Esophagus squamous epithelium (tissue), 5 donors: ENCODE measurements around the gene EPHA2. TPM values are rescaled to one million over a fixed set of nuclear protein-coding genes. Genes with fewer than 3 reads are reported as not detected.

Source experiments
- DNase-seq: peaks from one replicate; lab custom pipeline; 2025; lab: John Stamatoyannopoulos, UW
- H3K27ac ChIP-seq, 4 donors: fragments of 200-600 bp; sonication (generic); one replicate each; pipeline ENCODE4 v1.5.1; 2016 to 2019; ENCODE audit warnings: mild to moderate bottlenecking in 1 of 4
- H3K27me3 ChIP-seq, 4 donors: fragments of 200-600 bp; sonication (generic); 1 replicate in 3 of 4; 2 replicates in 1 of 4; pipeline versions ENCODE4 v1.5.1 to v1.6.0; 2017 to 2021; ENCODE audit warnings: antibody characterized with exemption in 1 of 4
- H3K36me3 ChIP-seq, 3 donors: fragments of 200-600 bp; sonication (generic); one replicate each; pipeline ENCODE4 v1.5.1; 2016 to 2019
- H3K4me1 ChIP-seq, 3 donors: fragments of 200-600 bp; sonication (generic); one replicate each; pipeline ENCODE4 v1.5.1; 2017 to 2019
- H3K4me3 ChIP-seq, 4 donors: fragments of 200-600 bp; sonication (generic); 1 replicate in 3 of 4; 2 replicates in 1 of 4; pipeline ENCODE4 v1.5.1; 2016 to 2019; ENCODE audit warnings: mild to moderate bottlenecking in 2 of 4, moderate library complexity in 1 of 4
- H3K9me3 ChIP-seq, 3 donors: fragments of 200-600 bp; sonication (generic); one replicate each; pipeline ENCODE4 v1.5.1; 2016 to 2019
- POLR2A ChIP-seq, 4 donors: fragments of 450-650 bp; IDR thresholded peaks; one replicate each; pipeline ENCODE4 v1.6.1; 2017; ENCODE audit warnings: antibody characterized with exemption in 4 of 4, mild to moderate bottlenecking in 4 of 4, moderate library complexity in 3 of 4
- WGBS, 2 donors: methylation state at CpG; one replicate each; pipeline ENCODE4 v1.1.5; 2018; 5-methylcytosine and 5-hydroxymethylcytosine counted together
- intact Hi-C: fragments of 100-400 bp; cut with DNase I; formaldehyde crosslinking; loops from one replicate; pipeline ENCODE4 v1.15.0; 2022
- total RNA-seq, 4 donors: library from RNA; depleted of rRNA; stranded (reverse); fragments of >200 nt; gene quantifications; one replicate each; pipeline ENCODE4 v1.1.0, GENCODE V29; 2016
- TF ChIP-seq, protein P1 (sequence below), 6 experiments: fragments of 450-650 bp in 4 of 6; fragments of 200-600 bp in 2 of 6; sonication (generic) in 2 of 6; IDR thresholded peaks; one replicate each; pipeline ENCODE4 v1.5.1; 2016 to 2019; ENCODE audit warnings: antibody characterized with exemption in 6 of 6, mild to moderate bottlenecking in 4 of 6, moderate library complexity in 4 of 6
- donor health status: DM: yes; HTN: yes; CAD: no.

Gene EPHA2
- total RNA-seq, 4 donors from 2014 or later, result 87.5 to 225 (median 137) TPM

GRCh38 chr1:16112596-16113555 lies 43.0 kb downstream of the EPHA2 start:
- DNase-seq, result no peak
- H3K27ac ChIP-seq, result no peak overlapping the region
- TF ChIP-seq, protein P1, sequence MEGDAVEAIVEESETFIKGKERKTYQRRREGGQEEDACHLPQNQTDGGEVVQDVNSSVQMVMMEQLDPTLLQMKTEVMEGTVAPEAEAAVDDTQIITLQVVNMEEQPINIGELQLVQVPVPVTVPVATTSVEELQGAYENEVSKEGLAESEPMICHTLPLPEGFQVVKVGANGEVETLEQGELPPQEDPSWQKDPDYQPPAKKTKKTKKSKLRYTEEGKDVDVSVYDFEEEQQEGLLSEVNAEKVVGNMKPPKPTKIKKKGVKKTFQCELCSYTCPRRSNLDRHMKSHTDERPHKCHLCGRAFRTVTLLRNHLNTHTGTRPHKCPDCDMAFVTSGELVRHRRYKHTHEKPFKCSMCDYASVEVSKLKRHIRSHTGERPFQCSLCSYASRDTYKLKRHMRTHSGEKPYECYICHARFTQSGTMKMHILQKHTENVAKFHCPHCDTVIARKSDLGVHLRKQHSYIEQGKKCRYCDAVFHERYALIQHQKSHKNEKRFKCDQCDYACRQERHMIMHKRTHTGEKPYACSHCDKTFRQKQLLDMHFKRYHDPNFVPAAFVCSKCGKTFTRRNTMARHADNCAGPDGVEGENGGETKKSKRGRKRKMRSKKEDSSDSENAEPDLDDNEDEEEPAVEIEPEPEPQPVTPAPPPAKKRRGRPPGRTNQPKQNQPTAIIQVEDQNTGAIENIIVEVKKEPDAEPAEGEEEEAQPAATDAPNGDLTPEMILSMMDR (IDR thresholded peaks at IDR 0.05), result no peak
- TF ChIP-seq POLR2A (IDR thresholded peaks at IDR 0.05), result no peak

GRCh38 chr1:16111771-16112595 lies 43.9 kb downstream of the EPHA2 start:
- peaks cover 0 to 28% (median 16%) of the 10 kb centered on the region in 3 donors for H3K4me1 ChIP-seq
- TF ChIP-seq POLR2A (IDR thresholded peaks at IDR 0.05), result no peak
- TF ChIP-seq, protein P1 (IDR thresholded peaks at IDR 0.05), result no peak
- peaks cover 0 to 5% (median 0%) of the 10 kb centered on the region in 4 donors for H3K27me3 ChIP-seq
- H3K36me3 ChIP-seq, result no peaks in the 10 kb centered on the region
- intact Hi-C loops, result no loop called here
- H3K9me3 ChIP-seq, result peaks cover 0 to 16% (median 13%) of the 10 kb centered on the region in 3 donors
- DNase-seq, result no peak
- H3K27ac ChIP-seq, result no peak overlapping the region
- no peak overlapping the region for H3K4me3 ChIP-seq
- WGBS, 2 donors, result 52 to 60% methylated on average over 7 to 9 of the region's 15 CpGs

More at GRCh38 chr1:16112596-16113555, 43.0 kb downstream of the EPHA2 start:
- H3K36me3 ChIP-seq, result no peaks in the 10 kb centered on the region
- peaks cover 0 to 28% (median 16%) of the 10 kb centered on the region in 3 donors for H3K4me1 ChIP-seq
- H3K27me3 ChIP-seq, result peaks cover 0 to 5% (median 0%) of the 10 kb centered on the region in 4 donors
- peaks cover 0 to 12% (median 12%) of the 10 kb centered on the region in 3 donors for H3K9me3 ChIP-seq
- no peak overlapping the region for H3K4me3 ChIP-seq
- intact Hi-C loops, result no loop called here
- 51 to 72% methylated on average over 2 to 4 of the region's 14 CpGs for WGBS, 2 donors

DNA sequence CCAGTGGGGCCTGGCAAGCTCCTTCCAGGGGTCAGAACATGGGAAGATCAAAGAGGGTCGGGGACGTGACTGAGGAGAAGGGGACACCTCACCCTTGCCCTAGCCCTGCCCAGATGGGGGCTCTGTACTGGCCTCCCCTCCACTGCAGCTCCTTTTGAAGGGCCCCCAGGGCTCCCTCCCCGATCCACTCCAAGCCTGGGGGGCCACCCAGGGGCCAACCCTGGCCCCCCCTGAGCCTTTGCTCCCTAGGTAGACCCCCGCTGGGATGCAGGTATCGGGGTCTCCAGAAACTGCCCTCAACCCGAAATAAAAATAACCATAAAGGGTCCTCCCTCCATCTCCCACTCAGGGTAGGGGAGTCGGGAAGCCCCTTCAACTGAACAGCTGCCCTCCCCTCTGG lies 45.0 kb downstream of the EPHA2 start:
- no peak for DNase-seq
- 91 to 93% methylated on average over 4 to 5 of the region's 7 CpGs for WGBS, 2 donors
- H3K4me3 ChIP-seq, result no peak overlapping the region
- intact Hi-C loops, result no loop called here
- H3K36me3 ChIP-seq, result no peaks in the 10 kb centered on the region
- TF ChIP-seq, protein P1 (IDR thresholded peaks at IDR 0.05), result no peak
- no peak for TF ChIP-seq POLR2A (IDR thresholded peaks at IDR 0.05)
- peaks cover 0 to 5% (median 0%) of the 10 kb centered on the region in 4 donors for H3K27me3 ChIP-seq
- H3K9me3 ChIP-seq, result peaks cover 0 to 16% (median 13%) of the 10 kb centered on the region in 3 donors
- peaks cover 0 to 32% (median 16%) of the 10 kb centered on the region in 3 donors for H3K4me1 ChIP-seq
- no peak overlapping the region for H3K27ac ChIP-seq

DNA sequence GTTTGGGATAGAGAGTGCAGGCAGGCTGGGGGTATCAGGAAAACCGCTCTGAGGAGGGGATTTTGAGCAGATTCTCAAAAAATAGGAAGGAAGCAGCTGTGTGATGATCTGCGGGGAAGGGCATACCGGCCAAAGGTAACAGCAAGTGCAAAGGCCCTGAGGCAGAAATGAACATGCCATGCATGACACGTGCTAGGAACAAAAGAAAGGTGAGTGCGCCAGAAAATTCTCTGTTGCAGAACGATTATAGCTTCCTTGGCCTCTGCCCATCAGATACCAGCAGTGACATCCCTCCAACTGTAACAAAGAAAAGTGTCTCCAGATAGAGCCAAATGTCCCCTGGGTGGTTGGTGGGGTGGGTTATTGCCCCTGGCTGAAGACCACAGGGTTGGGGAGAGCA lies 45.4 kb downstream of the EPHA2 start:
- WGBS, 2 donors, result 47% methylated on average over 6 of the region's 6 CpGs
- Histone ChIP-seq H3K9me3 (peaks cover 0 to 16% (median 13%) of the 10 kb centered on the region in 3 donors), H3K27ac (no peak overlapping the region), H3K27me3 (peaks cover 0 to 5% (median 0%) of the 10 kb centered on the region in 4 donors), H3K36me3 (no peaks in the 10 kb centered on the region), H3K4me1 (peaks cover 0 to 34% (median 17%) of the 10 kb centered on the region in 3 donors), H3K4me3 (no peak overlapping the region)
- TF ChIP-seq, protein P1 (IDR thresholded peaks at IDR 0.05), result no peak
- TF ChIP-seq POLR2A (IDR thresholded peaks at IDR 0.05), result no peak
- no peak for DNase-seq
- intact Hi-C loops, result no loop called here
